Pericardium fibroblast (primary cell): ENCODE results near the gene PHLDA2. TPM values are rescaled to one million over a fixed set of nuclear protein-coding genes. Genes with fewer than 3 reads are reported as not detected.

ENCODE experiments used
- total RNA-seq: library from RNA; depleted of rRNA; stranded (reverse); fragments of >200 nt; gene quantifications from 2 replicates; pipeline ENCODE4 v1.2.3, GENCODE V29; 2015

Gene PHLDA2
- 12.9 and 19.1 TPM in 2 replicates for total RNA-seq

GRCh38 chr11:2928605-2929530, at the start of gene PHLDA2:
Gene PHLDA2 (minus strand): TSS chr11:2929420. CDS start chr11:2929364, 56 bp downstream.

GRCh38 chr11:2885678-2886081, 43.5 kb downstream of the PHLDA2 start, which contains the start of gene CDKN1C:
Gene CDKN1C (minus strand): TSS chr11:2885775. CDS start chr11:2885456, 319 bp downstream.

Other genes starting within 250 kb of the PHLDA2 start
- gene KCNQ1OT1, start 229.4 kb downstream of the PHLDA2 start, total RNA-seq, result 1.4 TPM in 2 replicates
- 123 and 309 TPM in 2 replicates for gene CDKN1C, start 43.6 kb downstream of the PHLDA2 start, total RNA-seq
- gene NAP1L4, start 62.9 kb upstream of the PHLDA2 start, total RNA-seq, result 40.3 and 48.2 TPM in 2 replicates
- gene CARS1, start 128.0 kb upstream of the PHLDA2 start, total RNA-seq, result 67.8 and 71.9 TPM in 2 replicates
- gene OSBPL5, start 235.9 kb upstream of the PHLDA2 start, total RNA-seq, result 24.2 and 38.0 TPM in 2 replicates